Activated B cell treated with CpG ODN at 0.5 μM for 24 hours (primary cell): ENCODE data around the gene PPARGC1A. TPM values are rescaled to one million over a fixed set of nuclear protein-coding genes. Genes with fewer than 3 reads are reported as not detected.

Experiments
- ATAC-seq: fragments of 200-7000 bp; cut with Tn5 transposase; one replicate; pipeline ENCODE4 v1.10.0; 2021; ENCODE audit warnings: low read depth, mild to moderate bottlenecking, moderate library complexity
- CTCF ChIA-PET: fragments of 350-600 bp; sonication (Branson Sonifier 250); formaldehyde crosslinking; loops from one replicate; lab custom pipeline; 2021; ENCODE audit warnings: antibody characterized with exemption; lab: Charles Lee
- POLR2A ChIA-PET: fragments of 350-600 bp; sonication (Branson Sonifier 250); formaldehyde crosslinking; loops from one replicate; lab custom pipeline; 2021; ENCODE audit warnings: antibody characterized with exemption; lab: Charles Lee
- DNase-seq: peaks from one replicate; pipeline ENCODE4 v3.0.0; 2022
- H3K27ac Mint-ChIP-seq: one replicate; pipeline ENCODE4 v1.8.0; 2020; ENCODE audit warnings: mixed read lengths
- H3K27me3 Mint-ChIP-seq: one replicate; pipeline ENCODE4 v1.8.0; 2021; ENCODE audit warnings: mixed read lengths
- H3K36me3 Mint-ChIP-seq: one replicate; pipeline ENCODE4 v1.8.0; 2021; ENCODE audit warnings: low read depth, mixed read lengths
- H3K4me1 Mint-ChIP-seq: one replicate; pipeline ENCODE4 v1.8.0; 2021; ENCODE audit warnings: mixed read lengths
- H3K4me3 Mint-ChIP-seq: one replicate; pipeline ENCODE4 v1.8.0; 2020; ENCODE audit warnings: mild to moderate bottlenecking, mixed read lengths
- H3K9me3 Mint-ChIP-seq: one replicate; pipeline ENCODE4 v1.8.0; 2020; ENCODE audit warnings: mixed read lengths
- CTCF ChIP-seq: fragments of 200-600 bp; IDR thresholded peaks from one replicate; pipeline ENCODE4 v1.8.0; 2022; ENCODE audit warnings: antibody characterized with exemption, mild to moderate bottlenecking
- intact Hi-C: fragments of 100-400 bp; cut with micrococcal nuclease; formaldehyde crosslinking; loops from one replicate; pipeline ENCODE4 v1.15.1; 2024
- total RNA-seq: library from RNA; stranded (reverse); gene quantifications from 2 replicates; pipeline ENCODE4 v1.2.3, GENCODE V29; 2022

The PPARGC1A gene
- total RNA-seq, 1 donor from 2014 or later = not detected

- no peaks in the 10 kb centered on the region for H3K36me3 Mint-ChIP-seq
- no peaks in the 10 kb centered on the region for H3K4me1 Mint-ChIP-seq
- ChIA-PET POLR2A (no interaction called here), CTCF (no interaction called here)
- TF ChIP-seq CTCF = no peak
- no peak overlapping the region for H3K27ac Mint-ChIP-seq
- ATAC-seq = no peak
- intact Hi-C loops = no loop called here
- peaks cover 3% of the 10 kb centered on the region for H3K9me3 Mint-ChIP-seq
- no peak for DNase-seq
- no peak overlapping the region for H3K4me3 Mint-ChIP-seq
- no peaks in the 10 kb centered on the region for H3K27me3 Mint-ChIP-seq
These were observed 12.5 kb upstream of the PPARGC1A start for GRCh38 chr4:23902222-23902804.

GRCh38 chr4:23900636-23901035 is 10.8 kb upstream of the PPARGC1A start:
- Mint-ChIP-seq H3K36me3 (no peaks in the 10 kb centered on the region), H3K4me3 (no peak overlapping the region), H3K27me3 (no peaks in the 10 kb centered on the region), H3K27ac (no peak overlapping the region), H3K4me1 (no peaks in the 10 kb centered on the region), H3K9me3 (peaks cover 3% of the 10 kb centered on the region)
- ATAC-seq (no peak), DNase-seq (no peak)
- TF ChIP-seq CTCF = no peak
- ChIA-PET POLR2A (no interaction called here), CTCF (no interaction called here)
- intact Hi-C loops = no loop called here

- POLR2A ChIA-PET = no interaction called here
- H3K27me3 Mint-ChIP-seq = no peaks in the 10 kb centered on the region
These were observed 9.7 kb upstream of the PPARGC1A start for GRCh38 chr4:23899565-23899964.

GRCh38 chr4:23897564-23898109 is 7.8 kb upstream of the PPARGC1A start:
- TF ChIP-seq CTCF = no peak
- no peaks in the 10 kb centered on the region for H3K4me1 Mint-ChIP-seq
- intact Hi-C loops = no loop called here
- H3K27ac Mint-ChIP-seq = no peak overlapping the region
- ATAC-seq = no peak
- H3K4me3 Mint-ChIP-seq = no peak overlapping the region
- H3K27me3 Mint-ChIP-seq = no peaks in the 10 kb centered on the region
- no peaks in the 10 kb centered on the region for H3K36me3 Mint-ChIP-seq
- no peaks in the 10 kb centered on the region for H3K9me3 Mint-ChIP-seq
- CTCF ChIA-PET = no interaction called here
- POLR2A ChIA-PET = no interaction called here
- no peak for DNase-seq

More at GRCh38 chr4:23899565-23899964, 9.7 kb upstream of the PPARGC1A start:
- no peak for DNase-seq
- ATAC-seq = no peak
- no peak overlapping the region for H3K27ac Mint-ChIP-seq
- no peak overlapping the region for H3K4me3 Mint-ChIP-seq
- no peak for TF ChIP-seq CTCF
- H3K9me3 Mint-ChIP-seq = peaks cover 3% of the 10 kb centered on the region
- H3K36me3 Mint-ChIP-seq = no peaks in the 10 kb centered on the region
- H3K4me1 Mint-ChIP-seq = no peaks in the 10 kb centered on the region
- intact Hi-C loops = no loop called here
- CTCF ChIA-PET = no interaction called here

- ATAC-seq (no peak), DNase-seq (no peak)
- Mint-ChIP-seq H3K4me3 (no peak overlapping the region), H3K36me3 (no peaks in the 10 kb centered on the region), H3K27me3 (no peaks in the 10 kb centered on the region), H3K9me3 (no peaks in the 10 kb centered on the region), H3K27ac (no peak overlapping the region), H3K4me1 (peaks cover 2% of the 10 kb centered on the region)
- intact Hi-C loops = no loop called here
- ChIA-PET CTCF (no interaction called here), POLR2A (no interaction called here)
- TF ChIP-seq CTCF = no peak
These were observed 4.2 kb upstream of the PPARGC1A start for GRCh38 chr4:23894021-23894420.
